Mucosa of descending colon (tissue), 3 donors: ENCODE results near the gene NCAPD2. TPM values are rescaled to one million over a fixed set of nuclear protein-coding genes. Genes with fewer than 3 reads are reported as not detected.

ENCODE experiments used
- ATAC-seq: fragments of 200-7000 bp; cut with Tn5 transposase; one replicate; pipeline ENCODE4 v1.9.1; 2020; ENCODE audit warnings: mild to moderate bottlenecking, moderate library complexity
- DNase-seq, 3 donors: peaks; one replicate each; pipeline ENCODE4 v3.0.0-alpha.2; 2020
- H3K36me3 ChIP-seq: fragments of 200-600 bp; one replicate; pipeline ENCODE4 v1.8.0; 2021; ENCODE audit warnings: low read depth, mild to moderate bottlenecking
- H3K4me1 ChIP-seq: fragments of 200-600 bp; one replicate; pipeline ENCODE4 v1.8.0; 2021; ENCODE audit warnings: low read depth, mild to moderate bottlenecking
- H3K4me3 ChIP-seq: fragments of 200-600 bp; one replicate; pipeline ENCODE4 v1.8.0; 2021; ENCODE audit warnings: mild to moderate bottlenecking
- H3K9me3 ChIP-seq: fragments of 200-600 bp; one replicate; pipeline ENCODE4 v1.8.0; 2021; ENCODE audit warnings: mild to moderate bottlenecking
- intact Hi-C, 2 donors: fragments of 100-400 bp; cut with DNase I in 1 of 2; cut with micrococcal nuclease in 1 of 2; formaldehyde crosslinking; loops; one replicate each; pipeline versions ENCODE4 v1.11.0 to v1.11.1; 2022; cut with DNase I, micrococcal nuclease
- total RNA-seq, 3 donors: library from RNA; stranded (reverse); fragmentation: NEBNext Ultra II Directional in 2 of 3; extraction: Animal tissue kit (Norgen Biotek cat#: 25700) in 2 of 3; gene quantifications; one replicate each; pipeline versions ENCODE4 v1.2.1 to v1.2.4, GENCODE V29; 2021 to 2023
- TF ChIP-seq, protein P1 (sequence below): fragments of 200-600 bp; IDR thresholded peaks from one replicate; pipeline ENCODE4 v1.8.0; 2022; ENCODE audit warnings: antibody characterized with exemption, mild to moderate bottlenecking
- donor health status: DM: no; HTN: no; CAD: no; lungs with moderate emphysema.
- donor health status: DM: no; HTN: no; CAD: no.
- donor health status: DM: no; HTN: yes; CAD: no.

Gene NCAPD2
- total RNA-seq, 3 donors from 2014 or later: 25.5 to 47.0 (median 26.0) TPM

DNA sequence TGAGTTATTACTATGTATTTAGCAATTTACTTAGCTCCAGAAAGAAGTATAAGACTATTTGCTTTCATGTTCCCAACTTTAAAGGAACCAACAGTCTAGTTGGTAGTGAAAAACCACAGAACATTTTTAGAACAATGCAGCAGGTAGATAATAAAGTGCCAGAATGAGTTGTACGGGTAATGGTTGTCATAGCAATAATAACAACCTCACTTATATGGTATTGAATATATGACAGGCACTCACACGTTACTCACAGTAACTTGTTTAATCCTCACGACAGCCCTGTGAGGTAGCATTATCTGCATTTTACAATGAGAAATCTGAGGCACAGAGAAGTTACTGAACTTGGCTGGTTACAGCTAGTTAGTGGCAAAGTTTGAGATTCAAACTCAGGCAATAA, 29.8 kb downstream of the NCAPD2 start:
- intact Hi-C loops: no loop called here
- TF ChIP-seq, protein P1, sequence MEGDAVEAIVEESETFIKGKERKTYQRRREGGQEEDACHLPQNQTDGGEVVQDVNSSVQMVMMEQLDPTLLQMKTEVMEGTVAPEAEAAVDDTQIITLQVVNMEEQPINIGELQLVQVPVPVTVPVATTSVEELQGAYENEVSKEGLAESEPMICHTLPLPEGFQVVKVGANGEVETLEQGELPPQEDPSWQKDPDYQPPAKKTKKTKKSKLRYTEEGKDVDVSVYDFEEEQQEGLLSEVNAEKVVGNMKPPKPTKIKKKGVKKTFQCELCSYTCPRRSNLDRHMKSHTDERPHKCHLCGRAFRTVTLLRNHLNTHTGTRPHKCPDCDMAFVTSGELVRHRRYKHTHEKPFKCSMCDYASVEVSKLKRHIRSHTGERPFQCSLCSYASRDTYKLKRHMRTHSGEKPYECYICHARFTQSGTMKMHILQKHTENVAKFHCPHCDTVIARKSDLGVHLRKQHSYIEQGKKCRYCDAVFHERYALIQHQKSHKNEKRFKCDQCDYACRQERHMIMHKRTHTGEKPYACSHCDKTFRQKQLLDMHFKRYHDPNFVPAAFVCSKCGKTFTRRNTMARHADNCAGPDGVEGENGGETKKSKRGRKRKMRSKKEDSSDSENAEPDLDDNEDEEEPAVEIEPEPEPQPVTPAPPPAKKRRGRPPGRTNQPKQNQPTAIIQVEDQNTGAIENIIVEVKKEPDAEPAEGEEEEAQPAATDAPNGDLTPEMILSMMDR: no peak
- peaks cover 29% of the 10 kb centered on the region for H3K36me3 ChIP-seq
- H3K9me3 ChIP-seq: no peaks in the 10 kb centered on the region
- no peaks in the 10 kb centered on the region for H3K4me1 ChIP-seq
- ATAC-seq (no peak), DNase-seq (no peak)
- no peak overlapping the region for H3K4me3 ChIP-seq

DNA sequence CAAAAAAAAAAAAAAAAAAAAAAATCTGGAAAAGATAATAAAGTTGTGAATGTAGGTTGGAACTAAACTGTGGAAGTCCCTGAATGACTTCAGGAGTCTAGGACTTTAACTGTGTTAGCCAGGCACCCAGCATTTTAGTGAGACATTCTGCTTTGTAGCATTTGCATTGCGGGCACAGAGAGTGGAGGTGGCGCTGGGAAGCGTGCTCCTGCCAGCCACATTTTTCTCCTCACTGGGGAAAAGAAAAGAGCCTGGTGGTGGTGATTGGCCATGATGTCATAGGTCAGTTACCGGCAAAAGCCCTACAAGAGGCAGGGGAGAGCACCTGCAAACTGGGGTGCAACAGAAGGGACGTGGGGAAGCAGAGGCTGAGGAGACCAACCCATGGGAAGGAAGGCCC, 30.7 kb downstream of the NCAPD2 start:
- no peaks in the 10 kb centered on the region for H3K9me3 ChIP-seq

GRCh38 chr12:6526201-6526600, 32.3 kb downstream of the NCAPD2 start:
- Histone ChIP-seq H3K9me3 (no peaks in the 10 kb centered on the region), H3K4me1 (no peaks in the 10 kb centered on the region), H3K36me3 (peaks cover 29% of the 10 kb centered on the region), H3K4me3 (no peak overlapping the region)
- intact Hi-C loops: no loop called here
- DNase-seq: no peak
- ATAC-seq: no peak
- TF ChIP-seq, protein P1: no peak

More for the DNA sequence above, 30.7 kb downstream of the NCAPD2 start:
- H3K4me3 ChIP-seq: no peak overlapping the region
- H3K4me1 ChIP-seq: no peaks in the 10 kb centered on the region
- TF ChIP-seq, protein P1: no peak
- intact Hi-C loops: no loop called here
- ATAC-seq (no peak), DNase-seq (no peak)
- peaks cover 29% of the 10 kb centered on the region for H3K36me3 ChIP-seq

DNA sequence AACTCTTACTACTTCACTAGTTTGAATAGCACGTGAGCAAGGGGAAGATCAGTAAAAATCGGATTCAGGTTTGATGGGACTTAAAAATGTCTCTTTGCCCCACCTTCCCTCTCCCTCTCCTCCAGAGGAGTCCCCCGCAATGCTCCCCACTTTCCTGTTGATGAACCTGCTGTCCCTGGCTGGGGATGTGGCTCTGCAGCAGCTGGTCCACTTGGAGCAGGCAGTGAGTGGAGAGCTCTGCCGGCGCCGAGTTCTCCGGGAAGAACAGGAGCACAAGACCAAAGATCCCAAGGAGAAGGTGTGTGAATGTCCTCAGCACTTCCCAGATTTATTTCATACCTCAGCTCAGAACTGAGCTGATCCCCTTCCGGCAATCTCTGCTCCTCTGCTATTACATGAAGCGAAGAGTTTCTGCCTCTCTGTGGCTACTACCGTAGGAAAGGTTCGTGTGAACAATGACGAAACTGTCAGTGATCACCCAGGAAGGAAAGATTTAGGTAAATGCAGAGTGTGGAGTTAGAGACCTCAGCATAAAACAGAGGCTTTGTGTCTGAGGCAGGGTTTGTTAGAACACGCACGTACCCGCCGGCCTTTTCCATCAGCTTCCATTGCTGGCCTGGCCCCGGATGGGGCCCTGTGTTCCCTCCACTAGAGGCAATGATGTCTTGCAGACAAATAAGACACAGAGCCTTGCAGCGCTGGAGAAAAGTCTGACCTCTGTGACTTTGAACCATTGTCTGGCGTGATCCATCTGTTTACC, 33.0 kb downstream of the NCAPD2 start:
- peaks cover 26% of the 10 kb centered on the region for H3K36me3 ChIP-seq
- no peak for ATAC-seq
- no peak for DNase-seq
- intact Hi-C loops: no loop called here
- no peaks in the 10 kb centered on the region for H3K4me1 ChIP-seq
- H3K4me3 ChIP-seq: no peak overlapping the region
- TF ChIP-seq, protein P1: no peak
- H3K9me3 ChIP-seq: no peaks in the 10 kb centered on the region

- H3K4me3 ChIP-seq: no peak overlapping the region
- no peak for ATAC-seq
- peaks cover 20% of the 10 kb centered on the region for H3K36me3 ChIP-seq
- peaks cover 6% of the 10 kb centered on the region for H3K4me1 ChIP-seq
- H3K9me3 ChIP-seq: no peaks in the 10 kb centered on the region
- no peak for DNase-seq
- TF ChIP-seq, protein P1: no peak
- intact Hi-C loops: no loop called here
These were observed 33.8 kb downstream of the NCAPD2 start for GRCh38 chr12:6527711-6528110.
